ENCODE data around the gene NARF.

NARF gene

DNA sequence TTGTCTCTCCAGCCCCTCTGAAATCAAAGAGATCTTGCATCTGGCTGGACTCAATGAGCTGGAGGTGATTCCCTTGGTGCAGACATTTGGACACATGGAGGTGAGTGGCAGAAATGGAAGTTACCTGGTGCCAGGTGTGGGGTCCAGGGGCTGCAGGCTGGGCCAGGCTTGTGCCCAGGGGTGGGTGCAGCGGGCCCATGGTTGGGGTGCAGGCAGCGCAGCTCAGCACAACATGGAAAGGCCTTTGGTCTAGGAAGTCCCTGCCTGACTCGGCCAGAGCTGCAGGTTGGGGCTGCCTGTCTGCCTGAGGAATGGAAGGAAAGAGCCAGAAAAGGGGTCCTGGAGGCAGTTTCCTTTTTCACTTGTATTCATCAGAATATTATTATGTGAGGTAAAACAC is 30.0 kb upstream of the NARF start:
- WGBS (ENCODE audit: extremely low coverage, insufficient coverage, low lambda C conversion rate), result no CpG with 5 or more reads among the region's 3 CpGs

DNA sequence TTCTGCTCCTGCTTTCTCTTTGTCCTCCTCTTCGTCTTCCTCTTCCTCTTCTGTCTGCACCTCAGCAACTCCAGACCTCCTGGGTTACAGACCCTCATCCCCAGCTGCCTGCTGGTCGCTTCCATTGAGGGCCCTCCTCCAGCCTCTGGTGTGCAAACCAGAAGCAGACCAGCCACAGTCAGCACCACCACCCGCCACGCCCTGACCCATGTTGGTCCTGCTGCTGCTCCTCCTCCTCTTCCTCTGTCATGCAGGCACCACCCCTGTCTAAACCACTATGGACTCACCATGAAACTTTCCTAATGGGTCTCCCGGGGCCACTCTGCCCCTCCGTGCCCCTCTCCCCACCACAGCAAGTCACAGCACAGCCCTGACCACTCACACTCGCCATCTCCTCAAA is 28.7 kb upstream of the NARF start:
- Histone ChIP-seq H3K27ac (ENCODE audit: low read depth, low read length) (no peak overlapping the region), H3K56ac (ENCODE audit: low read length) (no peak overlapping the region), H3K79me2 (ENCODE audit: control insufficient read depth, insufficient read depth, low read length) (no peaks in the 10 kb centered on the region), H3K79me1 (ENCODE audit: low read length) (no peaks in the 10 kb centered on the region), H4K5ac (ENCODE audit: low read length) (no peak overlapping the region), H3K36me3 (ENCODE audit: control insufficient read depth, insufficient read depth, low read length) (no peaks in the 10 kb centered on the region), H3K4me1 (ENCODE audit: control insufficient read depth, low read depth, low read length) (no peaks in the 10 kb centered on the region), H3K4ac (ENCODE audit: low read depth, low read length) (no peak overlapping the region), H3K18ac (ENCODE audit: low read length) (no peak overlapping the region), H2BK5ac (ENCODE audit: low read length) (no peak overlapping the region), H3K9ac (ENCODE audit: low read length) (no peak overlapping the region), H2BK120ac (ENCODE audit: low read depth, low read length) (no peak overlapping the region), H3K4me3 (ENCODE audit: low read length) (no peak overlapping the region), H2AK5ac (ENCODE audit: low read length) (no peak overlapping the region), H2BK15ac (replicated peaks; ENCODE audit: low read depth) (no peak overlapping the region), H3K27me3 (ENCODE audit: insufficient read depth, low read length, poor library complexity) (no peaks in the 10 kb centered on the region), H3K4me2 (ENCODE audit: low read length) (no peak overlapping the region), H4K8ac (ENCODE audit: low read depth, low read length) (no peak overlapping the region), H3K23ac (ENCODE audit: low read length) (no peak overlapping the region)
- no CpG with 5 or more reads among the region's 7 CpGs for WGBS (ENCODE audit: extremely low coverage, insufficient coverage, low lambda C conversion rate)
- no peak for DNase-seq

More for the DNA sequence above, 30.0 kb upstream of the NARF start:
- Histone ChIP-seq H4K5ac (ENCODE audit: low read length) (no peak overlapping the region), H3K56ac (ENCODE audit: low read length) (no peak overlapping the region), H3K79me1 (ENCODE audit: low read length) (no peaks in the 10 kb centered on the region), H3K27me3 (ENCODE audit: insufficient read depth, low read length, poor library complexity) (no peaks in the 10 kb centered on the region), H2BK5ac (ENCODE audit: low read length) (no peak overlapping the region), H3K4me1 (ENCODE audit: control insufficient read depth, low read depth, low read length) (no peaks in the 10 kb centered on the region), H2BK120ac (ENCODE audit: low read depth, low read length) (no peak overlapping the region), H3K27ac (ENCODE audit: low read depth, low read length) (no peak overlapping the region), H3K4ac (ENCODE audit: low read depth, low read length) (no peak overlapping the region), H3K9ac (ENCODE audit: low read length) (no peak overlapping the region), H3K4me3 (ENCODE audit: low read length) (no peak overlapping the region), H3K79me2 (ENCODE audit: control insufficient read depth, insufficient read depth, low read length) (no peaks in the 10 kb centered on the region), H2BK15ac (replicated peaks; ENCODE audit: low read depth) (no peak overlapping the region), H3K18ac (ENCODE audit: low read length) (no peak overlapping the region), H3K36me3 (ENCODE audit: control insufficient read depth, insufficient read depth, low read length) (no peaks in the 10 kb centered on the region), H4K8ac (ENCODE audit: low read depth, low read length) (no peak overlapping the region), H3K23ac (ENCODE audit: low read length) (no peak overlapping the region), H3K4me2 (ENCODE audit: low read length) (no peak overlapping the region), H2AK5ac (ENCODE audit: low read length) (no peak overlapping the region)
- DNase-seq, result no peak

DNA sequence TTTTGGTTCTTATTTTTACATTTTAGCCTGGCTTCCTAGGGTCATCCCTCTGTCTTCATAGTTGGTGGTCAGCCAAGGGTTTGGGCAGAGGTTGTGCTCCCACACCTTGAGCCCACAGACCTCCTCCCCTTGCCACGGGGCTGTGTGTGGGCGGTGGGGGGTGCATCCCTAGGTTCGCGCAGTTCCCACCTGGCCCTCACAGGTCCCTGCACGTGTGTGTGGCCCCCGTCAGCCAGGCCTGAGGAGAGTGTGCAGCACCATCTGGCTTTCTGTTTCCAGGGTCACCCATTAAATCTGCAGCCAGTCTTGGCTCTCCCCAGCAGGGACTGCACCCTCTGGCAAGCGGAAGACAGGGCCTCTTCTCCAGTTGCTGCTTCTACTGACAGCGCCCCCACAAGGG is 26.5 kb upstream of the NARF start:
- H3K36me3 ChIP-seq (ENCODE audit: control insufficient read depth, insufficient read depth, low read length), result no peaks in the 10 kb centered on the region
- no peak overlapping the region for H3K23ac ChIP-seq (ENCODE audit: low read length)
- no peak for DNase-seq
- no peak overlapping the region for H4K8ac ChIP-seq (ENCODE audit: low read depth, low read length)
- H2BK120ac ChIP-seq (ENCODE audit: low read depth, low read length), result no peak overlapping the region
- no peaks in the 10 kb centered on the region for H3K79me1 ChIP-seq (ENCODE audit: low read length)
- H3K4me1 ChIP-seq (ENCODE audit: control insufficient read depth, low read depth, low read length), result no peaks in the 10 kb centered on the region
- no peak overlapping the region for H3K4ac ChIP-seq (ENCODE audit: low read depth, low read length)
- no CpG with 5 or more reads among the region's 8 CpGs for WGBS (ENCODE audit: extremely low coverage, insufficient coverage, low lambda C conversion rate)
- no peak overlapping the region for H4K5ac ChIP-seq (ENCODE audit: low read length)
- no peak overlapping the region for H2AK5ac ChIP-seq (ENCODE audit: low read length)
- no peak overlapping the region for H3K18ac ChIP-seq (ENCODE audit: low read length)
- H3K27ac ChIP-seq (ENCODE audit: low read depth, low read length), result no peak overlapping the region
- no peak overlapping the region for H2BK5ac ChIP-seq (ENCODE audit: low read length)
- no peak overlapping the region for H3K4me3 ChIP-seq (ENCODE audit: low read length)
- H2BK15ac ChIP-seq (replicated peaks; ENCODE audit: low read depth), result no peak overlapping the region
- no peaks in the 10 kb centered on the region for H3K79me2 ChIP-seq (ENCODE audit: control insufficient read depth, insufficient read depth, low read length)
- H3K9ac ChIP-seq (ENCODE audit: low read length), result no peak overlapping the region
- no peak overlapping the region for H3K56ac ChIP-seq (ENCODE audit: low read length)
- H3K27me3 ChIP-seq (ENCODE audit: insufficient read depth, low read length, poor library complexity), result no peaks in the 10 kb centered on the region
- H3K4me2 ChIP-seq (ENCODE audit: low read length), result no peak overlapping the region

DNA sequence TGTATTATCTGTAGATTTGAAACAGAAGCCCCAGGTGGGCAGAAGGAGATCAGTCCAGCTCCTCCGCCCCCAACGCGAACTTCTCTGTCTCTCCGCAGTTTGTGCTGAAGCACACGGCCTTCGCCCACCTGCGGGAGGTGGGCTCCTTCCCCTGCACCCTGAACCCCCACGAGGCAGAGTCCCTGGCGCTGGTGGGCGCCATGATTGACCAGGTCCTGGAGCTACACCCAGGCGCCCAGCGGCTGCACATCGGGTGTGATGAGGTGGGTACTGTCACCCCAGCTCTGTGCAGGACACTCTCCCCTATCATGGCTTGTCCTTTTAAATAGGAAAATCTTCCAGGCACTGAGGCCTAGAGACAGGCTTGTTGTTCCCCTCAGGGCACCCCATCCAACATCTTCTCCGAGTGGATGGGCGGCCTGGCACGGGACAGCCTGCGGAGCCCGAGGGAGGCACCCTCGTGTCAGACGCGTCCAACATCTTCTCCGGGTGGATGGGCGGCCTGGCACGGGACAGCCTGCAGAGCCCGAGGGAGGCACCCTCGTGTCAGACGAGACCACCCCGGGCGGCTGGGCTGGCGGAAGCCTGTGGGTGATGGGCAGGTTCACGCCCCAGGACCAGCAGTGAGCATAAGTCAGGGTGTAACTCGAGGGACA is 24.9 kb upstream of the NARF start:
- no peak overlapping the region for H2BK120ac ChIP-seq (ENCODE audit: low read depth, low read length)
- DNase-seq, result no peak
- H3K36me3 ChIP-seq (ENCODE audit: control insufficient read depth, insufficient read depth, low read length), result no peaks in the 10 kb centered on the region
- no peak overlapping the region for H2BK15ac ChIP-seq (replicated peaks; ENCODE audit: low read depth)
- H3K4me2 ChIP-seq (ENCODE audit: low read length), result no peak overlapping the region
- no peaks in the 10 kb centered on the region for H3K79me1 ChIP-seq (ENCODE audit: low read length)
- H3K27me3 ChIP-seq (ENCODE audit: insufficient read depth, low read length, poor library complexity), result no peaks in the 10 kb centered on the region
- no CpG with 5 or more reads among the region's 32 CpGs for WGBS (ENCODE audit: extremely low coverage, insufficient coverage, low lambda C conversion rate)
- H3K56ac ChIP-seq (ENCODE audit: low read length), result no peak overlapping the region
- no peak overlapping the region for H4K5ac ChIP-seq (ENCODE audit: low read length)
- no peak overlapping the region for H2BK5ac ChIP-seq (ENCODE audit: low read length)
- H3K4ac ChIP-seq (ENCODE audit: low read depth, low read length), result no peak overlapping the region
- H3K27ac ChIP-seq (ENCODE audit: low read depth, low read length), result no peak overlapping the region
- no peak overlapping the region for H3K4me3 ChIP-seq (ENCODE audit: low read length)
- no peak overlapping the region for H3K18ac ChIP-seq (ENCODE audit: low read length)
- H3K4me1 ChIP-seq (ENCODE audit: control insufficient read depth, low read depth, low read length), result no peaks in the 10 kb centered on the region
- H2AK5ac ChIP-seq (ENCODE audit: low read length), result no peak overlapping the region
- H3K79me2 ChIP-seq (ENCODE audit: control insufficient read depth, insufficient read depth, low read length), result no peaks in the 10 kb centered on the region
- no peak overlapping the region for H3K9ac ChIP-seq (ENCODE audit: low read length)
- H4K8ac ChIP-seq (ENCODE audit: low read depth, low read length), result no peak overlapping the region
- no peak overlapping the region for H3K23ac ChIP-seq (ENCODE audit: low read length)

DNA sequence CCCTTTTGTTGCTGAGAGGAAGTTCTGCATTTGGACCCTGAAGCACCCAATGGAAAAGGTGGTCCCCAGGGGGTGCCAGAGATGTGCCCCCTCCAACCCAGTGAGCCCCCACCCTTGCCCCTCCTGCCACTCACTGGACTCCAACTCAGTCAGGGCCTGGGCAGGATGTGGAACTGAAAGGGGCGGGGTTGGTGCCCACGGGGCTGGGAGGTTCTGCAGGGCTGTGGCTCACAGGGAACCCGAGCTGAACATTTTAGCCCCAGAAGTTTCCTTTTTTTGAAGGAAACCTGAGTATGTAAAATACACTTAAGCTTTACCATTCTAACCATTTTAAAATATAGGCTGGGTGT is 24.4 kb upstream of the NARF start:
- Histone ChIP-seq H2AK5ac (ENCODE audit: low read length) (no peak overlapping the region), H3K4me1 (ENCODE audit: control insufficient read depth, low read depth, low read length) (no peaks in the 10 kb centered on the region), H2BK5ac (ENCODE audit: low read length) (no peak overlapping the region), H3K4me3 (ENCODE audit: low read length) (no peak overlapping the region), H4K5ac (ENCODE audit: low read length) (no peak overlapping the region), H4K8ac (ENCODE audit: low read depth, low read length) (no peak overlapping the region), H3K79me1 (ENCODE audit: low read length) (no peaks in the 10 kb centered on the region), H3K4ac (ENCODE audit: low read depth, low read length) (no peak overlapping the region), H2BK120ac (ENCODE audit: low read depth, low read length) (no peak overlapping the region), H3K23ac (ENCODE audit: low read length) (no peak overlapping the region), H3K9ac (ENCODE audit: low read length) (no peak overlapping the region), H3K27me3 (ENCODE audit: insufficient read depth, low read length, poor library complexity) (no peaks in the 10 kb centered on the region), H3K56ac (ENCODE audit: low read length) (no peak overlapping the region), H3K18ac (ENCODE audit: low read length) (no peak overlapping the region), H3K36me3 (ENCODE audit: control insufficient read depth, insufficient read depth, low read length) (no peaks in the 10 kb centered on the region), H3K4me2 (ENCODE audit: low read length) (no peak overlapping the region), H3K27ac (ENCODE audit: low read depth, low read length) (no peak overlapping the region), H2BK15ac (replicated peaks; ENCODE audit: low read depth) (no peak overlapping the region), H3K79me2 (ENCODE audit: control insufficient read depth, insufficient read depth, low read length) (no peaks in the 10 kb centered on the region)
- no CpG with 5 or more reads among the region's 3 CpGs for WGBS (ENCODE audit: extremely low coverage, insufficient coverage, low lambda C conversion rate)
- no peak for DNase-seq

DNA sequence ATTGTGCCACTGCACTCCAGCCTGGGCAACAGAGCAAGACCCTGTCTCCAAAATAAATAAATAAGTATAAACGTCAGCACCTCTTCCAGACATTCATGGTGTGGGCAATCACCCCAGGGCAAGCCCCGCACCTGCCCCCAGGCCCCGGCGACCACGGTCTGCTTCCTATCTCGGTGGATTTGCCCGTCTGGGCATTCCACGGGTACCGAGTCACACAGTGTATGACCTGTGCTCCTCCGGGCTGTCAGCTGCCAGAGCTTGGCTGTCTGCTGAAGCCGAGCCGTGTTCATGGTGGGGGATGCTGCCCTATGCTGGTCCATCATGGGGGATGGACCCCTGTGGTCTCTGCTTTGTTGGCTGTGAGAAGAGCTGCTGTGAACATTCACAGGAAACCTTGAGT is 23.4 kb upstream of the NARF start:
- Histone ChIP-seq H3K4me1 (ENCODE audit: control insufficient read depth, low read depth, low read length) (no peaks in the 10 kb centered on the region), H2AK5ac (ENCODE audit: low read length) (no peak overlapping the region), H3K23ac (ENCODE audit: low read length) (no peak overlapping the region), H4K8ac (ENCODE audit: low read depth, low read length) (no peak overlapping the region), H3K9ac (ENCODE audit: low read length) (no peak overlapping the region), H3K36me3 (ENCODE audit: control insufficient read depth, insufficient read depth, low read length) (no peaks in the 10 kb centered on the region), H3K27ac (ENCODE audit: low read depth, low read length) (no peak overlapping the region), H3K4me3 (ENCODE audit: low read length) (no peak overlapping the region), H4K5ac (ENCODE audit: low read length) (no peak overlapping the region), H2BK15ac (replicated peaks; ENCODE audit: low read depth) (no peak overlapping the region), H3K27me3 (ENCODE audit: insufficient read depth, low read length, poor library complexity) (no peaks in the 10 kb centered on the region), H3K18ac (ENCODE audit: low read length) (no peak overlapping the region), H3K56ac (ENCODE audit: low read length) (no peak overlapping the region), H3K4me2 (ENCODE audit: low read length) (no peak overlapping the region), H3K79me2 (ENCODE audit: control insufficient read depth, insufficient read depth, low read length) (no peaks in the 10 kb centered on the region), H2BK5ac (ENCODE audit: low read length) (no peak overlapping the region), H3K79me1 (ENCODE audit: low read length) (no peaks in the 10 kb centered on the region), H2BK120ac (ENCODE audit: low read depth, low read length) (no peak overlapping the region), H3K4ac (ENCODE audit: low read depth, low read length) (no peak overlapping the region)
- no peak for DNase-seq
- WGBS (ENCODE audit: extremely low coverage, insufficient coverage, low lambda C conversion rate), result no CpG with 5 or more reads among the region's 12 CpGs
